Measurements from ENCODE around the gene PPP2R5B.

DNA sequence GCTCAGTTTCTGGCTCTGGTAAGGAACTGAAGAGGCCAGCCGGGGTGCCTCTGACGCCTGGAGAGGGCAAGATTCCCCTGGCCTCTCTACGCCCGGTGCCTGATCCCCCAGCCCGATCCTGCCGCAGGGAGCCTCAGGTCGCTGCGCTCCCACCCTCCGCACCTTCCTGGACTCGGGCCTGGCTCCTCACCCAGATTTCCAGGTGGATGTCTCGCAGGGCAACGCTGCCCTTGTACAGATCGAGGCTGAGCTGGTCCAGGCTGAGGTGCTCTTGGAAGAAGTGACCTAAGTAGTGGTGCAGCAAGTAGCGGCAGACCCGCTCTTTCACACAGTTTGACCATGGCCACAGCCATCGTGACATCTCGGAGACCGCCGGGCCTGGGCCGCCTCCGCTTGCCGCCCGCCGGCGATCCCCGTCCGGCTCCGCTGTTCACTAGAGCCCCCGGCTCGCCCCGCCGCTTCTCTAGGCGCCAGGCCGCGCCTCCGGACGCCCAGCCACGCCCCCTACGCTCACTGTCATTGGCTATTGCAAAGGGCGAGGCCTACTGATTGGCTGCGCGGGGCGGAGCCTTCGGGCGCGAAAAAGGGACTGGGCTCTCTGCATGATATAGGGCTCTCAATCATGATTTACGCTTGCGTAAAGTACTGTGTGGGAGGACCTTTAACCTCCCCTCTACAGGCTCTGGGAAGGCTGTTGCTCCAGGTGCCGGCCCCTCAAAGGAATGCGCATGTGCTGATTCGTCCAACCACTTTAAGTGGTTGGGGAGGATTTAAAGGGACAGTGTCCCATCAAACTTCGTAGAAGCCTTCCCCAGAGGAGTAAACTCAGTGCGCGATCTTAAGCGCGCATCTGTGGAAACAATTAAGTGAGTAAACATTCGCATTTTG, 7.5 kb upstream of the PPP2R5B start, which contains the start of gene ATG2A:
- no peak for TF ChIP-seq ZNF274 (IDR thresholded peaks at IDR 0.05; ENCODE audit: low read depth, low read length)
- TF ChIP-seq YY1 (IDR thresholded peaks at IDR 0.05; ENCODE audit: insufficient read depth, insufficient read length) = no peak
- TF ChIP-seq SUZ12 (IDR thresholded peaks at IDR 0.05; ENCODE audit: extremely low read depth, insufficient read depth, insufficient read length) = no peak

Data from NT2/D1 (cell line).